ENCODE measurements around the gene LZTS3. TPM values are rescaled to one million over a fixed set of nuclear protein-coding genes. Genes with fewer than 3 reads are reported as not detected.
A peak's percentile ranks its signal among the peaks of the same experiment; 100 is the strongest.

The LZTS3 gene
- polyA plus RNA-seq, 3 donors = 0.05 to 0.45 TPM; not detected in 1

- peaks cover 0 to 5% (median 0%) of the 10 kb centered on the region in 7 donors for H3K9me3 Mint-ChIP-seq
Measured at GRCh38 chr20:3213226-3213625, 39.9 kb upstream of the LZTS3 start.

GRCh38 chr20:3210346-3210745 is 37.0 kb upstream of the LZTS3 start:
- H3K9ac ChIP-seq (ENCODE audit: insufficient read depth, low read length, poor library complexity, severe bottlenecking) = peak overlapping the region; percentile 93
- peak overlapping the region; percentile 66 to 99 (median 97) for H3K4me3 ChIP-seq (replicated peaks in 1 of 3; ENCODE audit: low read depth in 2 of 3, low read length in 3 of 3)
- H2AFZ ChIP-seq (ENCODE audit: insufficient read depth, low read depth, low read length, poor library complexity, severe bottlenecking) = peak overlapping the region; percentile 99
- Mint-ChIP-seq H3K9me3 (peaks cover 0 to 5% (median 0%) of the 10 kb centered on the region in 7 donors), H3K36me3 (peaks cover 16 to 23% of the 10 kb centered on the region in 2 donors), H3K27me3 (ENCODE audit: low read depth in 3 of 3) (peaks cover 0 to 2% (median 0%) of the 10 kb centered on the region in 3 donors), H3K4me1 (peaks cover 17% of the 10 kb centered on the region), H3K27ac (peak overlapping the region in 1 of 7 donors; percentile 46), H3K4me3 (peak overlapping the region; percentile 94 to 99)
- 100% methylated on average over 2 of the region's 2 CpGs for WGBS (ENCODE audit: insufficient coverage)
- H3K9me3 ChIP-seq (replicated peaks in 1 of 2; ENCODE audit: control insufficient read depth in 1 of 2, insufficient read depth in 1 of 2, low read length in 2 of 2) = no peaks in the 10 kb centered on the region
- no peak for DNase-seq
- peak overlapping the region; percentile 82 for H3K4me2 ChIP-seq (replicated peaks; ENCODE audit: extremely low read depth, low read length, poor library complexity, severe bottlenecking)
- H3K4me1 ChIP-seq (ENCODE audit: control insufficient read depth in 1 of 2, insufficient read depth in 2 of 2, low read length in 2 of 2) = peaks cover 14 to 19% of the 10 kb centered on the region in 2 donors
- intact Hi-C loops (cut with micrococcal nuclease) = loop anchor here in 1 of 2 donors (10.0 kb wide), 1 partner anchor 104 kb away; no protein-coding TSS in a partner anchor
- TF ChIP-seq CTCF (IDR thresholded peaks at IDR 0.05) = no peak
- no peaks in the 10 kb centered on the region for H3K27me3 ChIP-seq (ENCODE audit: control insufficient read depth in 2 of 2, insufficient read depth in 2 of 2, low read length in 2 of 2)
- H3K36me3 ChIP-seq (replicated peaks in 1 of 2; ENCODE audit: control insufficient read depth in 1 of 2, insufficient read depth in 2 of 2, low read length in 2 of 2) = peaks cover 18 to 21% of the 10 kb centered on the region in 2 donors
- H3K27ac ChIP-seq (ENCODE audit: low read depth in 1 of 2, low read length in 2 of 2) = peak overlapping the region in 1 of 2 donors; percentile 95
- H3K79me2 ChIP-seq (ENCODE audit: insufficient read depth, low read length) = peaks cover 37% of the 10 kb centered on the region
- no peaks in the 10 kb centered on the region for H4K20me1 ChIP-seq (ENCODE audit: insufficient read depth, low read length)

More at GRCh38 chr20:3213226-3213625, 39.9 kb upstream of the LZTS3 start:
- Histone ChIP-seq H4K20me1 (ENCODE audit: insufficient read depth, low read length) (no peaks in the 10 kb centered on the region), H3K4me3 (replicated peaks in 1 of 3; ENCODE audit: low read depth in 2 of 3, low read length in 3 of 3) (no peak overlapping the region), H2AFZ (ENCODE audit: insufficient read depth, low read depth, low read length, poor library complexity, severe bottlenecking) (no peak overlapping the region), H3K27me3 (ENCODE audit: control insufficient read depth in 2 of 2, insufficient read depth in 2 of 2, low read length in 2 of 2) (no peaks in the 10 kb centered on the region), H3K27ac (ENCODE audit: low read depth in 1 of 2, low read length in 2 of 2) (no peak overlapping the region), H3K36me3 (replicated peaks in 1 of 2; ENCODE audit: control insufficient read depth in 1 of 2, insufficient read depth in 2 of 2, low read length in 2 of 2) (peaks cover 23 to 40% of the 10 kb centered on the region in 2 donors), H3K79me2 (ENCODE audit: insufficient read depth, low read length) (peaks cover 37% of the 10 kb centered on the region), H3K9ac (ENCODE audit: insufficient read depth, low read length, poor library complexity, severe bottlenecking) (no peak overlapping the region), H3K4me2 (replicated peaks; ENCODE audit: extremely low read depth, low read length, poor library complexity, severe bottlenecking) (no peak overlapping the region), H3K9me3 (replicated peaks in 1 of 2; ENCODE audit: control insufficient read depth in 1 of 2, insufficient read depth in 1 of 2, low read length in 2 of 2) (no peaks in the 10 kb centered on the region), H3K4me1 (ENCODE audit: control insufficient read depth in 1 of 2, insufficient read depth in 2 of 2, low read length in 2 of 2) (peaks cover 15 to 19% of the 10 kb centered on the region in 2 donors)
- H3K27me3 Mint-ChIP-seq (ENCODE audit: low read depth in 3 of 3) = peaks cover 0 to 1% (median 0%) of the 10 kb centered on the region in 3 donors
- whole genome bisulfite sequencing (ENCODE audit: insufficient coverage) = 100% methylated on average over 7 of the region's 7 CpGs
- intact Hi-C loops (cut with micrococcal nuclease) = loop anchor here in 1 of 2 donors (10.0 kb wide), 1 partner anchor 102 kb away; no protein-coding TSS in a partner anchor
- no peak for DNase-seq
- H3K4me1 Mint-ChIP-seq = peaks cover 17% of the 10 kb centered on the region
- no peak overlapping the region for H3K4me3 Mint-ChIP-seq
- peak overlapping the region in 1 of 7 donors; percentile 47 for H3K27ac Mint-ChIP-seq
- peaks cover 19 to 47% of the 10 kb centered on the region in 2 donors for H3K36me3 Mint-ChIP-seq
- TF ChIP-seq CTCF (IDR thresholded peaks at IDR 0.05) = no peak
